ENCODE results near the gene UBXN1. TPM values are rescaled to one million over a fixed set of nuclear protein-coding genes. Genes with fewer than 3 reads are reported as not detected.

Gene UBXN1, protein sequence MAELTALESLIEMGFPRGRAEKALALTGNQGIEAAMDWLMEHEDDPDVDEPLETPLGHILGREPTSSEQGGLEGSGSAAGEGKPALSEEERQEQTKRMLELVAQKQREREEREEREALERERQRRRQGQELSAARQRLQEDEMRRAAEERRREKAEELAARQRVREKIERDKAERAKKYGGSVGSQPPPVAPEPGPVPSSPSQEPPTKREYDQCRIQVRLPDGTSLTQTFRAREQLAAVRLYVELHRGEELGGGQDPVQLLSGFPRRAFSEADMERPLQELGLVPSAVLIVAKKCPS
- total RNA-seq (2021; ENCODE audit: unreplicated experiment) = 94.2 TPM
- polyA plus RNA-seq (2012) = 113 and 125 TPM in 2 replicates
- Bru-seq, nascent RNA = percentile 90 among the genes with signal in this experiment
- percentile 97 among the genes with signal in this experiment for BruChase-seq, experiment 1, labeled RNA remaining after a 6-hour chase
- percentile 94 among the genes with signal in this experiment for BruChase-seq, experiment 2, labeled RNA remaining after a 2-hour chase
- long read RNA-seq, transcript UBXN1-202 (9 exons, 1,153 nt) = major isoform, 171 of 220 reads
- long read RNA-seq, transcript UBXN1-217 (10 exons, 943 nt) = minor isoform, 5 of 220 reads
- long read RNA-seq, partial matches to known transcripts = 23 of 220 reads
- long read RNA-seq, other reads (novel, unspliced or antisense) = 17 of 220 reads

GRCh38 chr11:62678770-62679696 is at the start of gene UBXN1:
Gene UBXN1 (minus strand): TSS chr11:62679073. CDS start chr11:62678923, 150 bp downstream.
- peak within 1 kb of the TSS; percentile 43 for H2AFZ ChIP-seq (ENCODE audit: low read depth, low read length, poor library complexity, severe bottlenecking)
- H3K9me2 ChIP-seq (ENCODE audit: insufficient read depth) = no peaks in the 10 kb centered on the region
- peak within 1 kb of the TSS; percentile 80 to 87 for H3K4me3 ChIP-seq (replicated peaks in 1 of 2; ENCODE audit: low read depth in 1 of 2, low read length in 2 of 2)
- H3K27ac ChIP-seq (ENCODE audit: low read depth, low read length) = peak within 1 kb of the TSS; percentile 82
- H3K4me1 ChIP-seq (ENCODE audit: control insufficient read depth in 1 of 2, insufficient read depth in 2 of 2, low read length in 2 of 2) = peaks cover 23 to 44% of the 10 kb centered on the region in 2 experiments
- H3K4me2 ChIP-seq (ENCODE audit: low read length) = peak within 1 kb of the TSS; percentile 95
- peaks cover 42% of the 10 kb centered on the region for H3K79me2 ChIP-seq (ENCODE audit: insufficient read depth, low read length)
- H4K20me1 ChIP-seq (ENCODE audit: insufficient read depth) = no peaks in the 10 kb centered on the region
- peak; percentile 64 for DNase-seq (ENCODE audit: low read depth, low spot score)
- peak; percentile 73 for ATAC-seq
- CTCF ChIA-PET = interaction anchor here (0.7 to 3.1 kb wide), 2 partner anchors 58 to 284 kb away, joined by 3 to 8 read pairs; no protein-coding TSS in a partner anchor
- no peaks in the 10 kb centered on the region for H3K9me3 ChIP-seq (ENCODE audit: control insufficient read depth in 1 of 2, insufficient read depth in 1 of 2, low read depth in 1 of 2, low read length in 2 of 2)
- peak within 1 kb of the TSS; percentile 84 for H3K9ac ChIP-seq (ENCODE audit: low read length)
- H3K36me3 ChIP-seq (ENCODE audit: control insufficient read depth in 1 of 2, insufficient read depth in 2 of 2, low read length in 2 of 2) = peaks cover 4 to 11% of the 10 kb centered on the region in 2 experiments; a peak in 3 of 4 replicates
- RAD21 ChIA-PET (ENCODE audit: low non-redundant PET in 1 of 2, low total read pairs in 2 of 2, uncharacterized antibody in 2 of 2, unreplicated experiment in 2 of 2) = interaction anchor here in 1 of 2 experiments (0.6 kb wide), 1 partner anchor 123 kb away, joined by 4 read pairs; no protein-coding TSS in a partner anchor
- no peaks in the 10 kb centered on the region for H3K27me3 ChIP-seq (ENCODE audit: insufficient read depth, low read length)
- intact Hi-C loops (cut with micrococcal nuclease) = loop anchor here (10.0 kb wide), 1 partner anchor 86 kb away; the partner anchor contains the start of gene POLR2G
- POLR2A ChIA-PET = interaction anchor here (0.7 to 3.0 kb wide), 4 partner anchors 11 to 162 kb away, joined by 3 to 16 read pairs (median 9); partner anchors contain the start of gene MTA2
- BruUV-seq (replicated peaks) = TSS peak; percentile 80
- TF ChIP-seq SP1 (IDR thresholded peaks at IDR 0.05; ENCODE audit: low read depth) (no peak), SRF (IDR thresholded peaks at IDR 0.05; ENCODE audit: low read depth) (no peak), RAD21 (IDR thresholded peaks at IDR 0.05; ENCODE audit: low read depth) (no peak), EZH2phosphoT487 (IDR thresholded peaks at IDR 0.05; ENCODE audit: borderline replicate concordance) (no peak), EGR1 (IDR thresholded peaks at IDR 0.05; ENCODE audit: low read depth) (no peak), POLR2AphosphoS5 (IDR thresholded peaks at IDR 0.05; ENCODE audit: low read depth, low read length) (peak; percentile 82), FOSL1 (IDR thresholded peaks at IDR 0.05; ENCODE audit: low read depth) (no peak), REST (IDR thresholded peaks at IDR 0.05; ENCODE audit: low read depth) (no peak), JUND (IDR thresholded peaks at IDR 0.05) (no peak), TCF7L2 (IDR thresholded peaks at IDR 0.05; ENCODE audit: borderline replicate concordance, extremely low read depth, insufficient read depth, insufficient read length) (peak; percentile 73), EZH2 (IDR thresholded peaks at IDR 0.05) (no peak), SIN3A (IDR thresholded peaks at IDR 0.05; ENCODE audit: low read depth) (no peak)
- TF ChIP-seq, protein P1, sequence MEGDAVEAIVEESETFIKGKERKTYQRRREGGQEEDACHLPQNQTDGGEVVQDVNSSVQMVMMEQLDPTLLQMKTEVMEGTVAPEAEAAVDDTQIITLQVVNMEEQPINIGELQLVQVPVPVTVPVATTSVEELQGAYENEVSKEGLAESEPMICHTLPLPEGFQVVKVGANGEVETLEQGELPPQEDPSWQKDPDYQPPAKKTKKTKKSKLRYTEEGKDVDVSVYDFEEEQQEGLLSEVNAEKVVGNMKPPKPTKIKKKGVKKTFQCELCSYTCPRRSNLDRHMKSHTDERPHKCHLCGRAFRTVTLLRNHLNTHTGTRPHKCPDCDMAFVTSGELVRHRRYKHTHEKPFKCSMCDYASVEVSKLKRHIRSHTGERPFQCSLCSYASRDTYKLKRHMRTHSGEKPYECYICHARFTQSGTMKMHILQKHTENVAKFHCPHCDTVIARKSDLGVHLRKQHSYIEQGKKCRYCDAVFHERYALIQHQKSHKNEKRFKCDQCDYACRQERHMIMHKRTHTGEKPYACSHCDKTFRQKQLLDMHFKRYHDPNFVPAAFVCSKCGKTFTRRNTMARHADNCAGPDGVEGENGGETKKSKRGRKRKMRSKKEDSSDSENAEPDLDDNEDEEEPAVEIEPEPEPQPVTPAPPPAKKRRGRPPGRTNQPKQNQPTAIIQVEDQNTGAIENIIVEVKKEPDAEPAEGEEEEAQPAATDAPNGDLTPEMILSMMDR (IDR thresholded peaks at IDR 0.05 in 2 of 3, conservative IDR thresholded peaks at IDR 0.05 in 1 of 3; ENCODE audit: borderline replicate concordance in 1 of 3, insufficient read depth in 1 of 3, low read depth in 2 of 3, low read length in 2 of 3) = no peak
- TF ChIP-seq, protein P2, sequence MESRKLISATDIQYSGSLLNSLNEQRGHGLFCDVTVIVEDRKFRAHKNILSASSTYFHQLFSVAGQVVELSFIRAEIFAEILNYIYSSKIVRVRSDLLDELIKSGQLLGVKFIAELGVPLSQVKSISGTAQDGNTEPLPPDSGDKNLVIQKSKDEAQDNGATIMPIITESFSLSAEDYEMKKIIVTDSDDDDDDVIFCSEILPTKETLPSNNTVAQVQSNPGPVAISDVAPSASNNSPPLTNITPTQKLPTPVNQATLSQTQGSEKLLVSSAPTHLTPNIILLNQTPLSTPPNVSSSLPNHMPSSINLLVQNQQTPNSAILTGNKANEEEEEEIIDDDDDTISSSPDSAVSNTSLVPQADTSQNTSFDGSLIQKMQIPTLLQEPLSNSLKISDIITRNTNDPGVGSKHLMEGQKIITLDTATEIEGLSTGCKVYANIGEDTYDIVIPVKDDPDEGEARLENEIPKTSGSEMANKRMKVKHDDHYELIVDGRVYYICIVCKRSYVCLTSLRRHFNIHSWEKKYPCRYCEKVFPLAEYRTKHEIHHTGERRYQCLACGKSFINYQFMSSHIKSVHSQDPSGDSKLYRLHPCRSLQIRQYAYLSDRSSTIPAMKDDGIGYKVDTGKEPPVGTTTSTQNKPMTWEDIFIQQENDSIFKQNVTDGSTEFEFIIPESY (IDR thresholded peaks at IDR 0.05; ENCODE audit: extremely low read depth, insufficient replicate concordance, low read length) = peak; percentile 80

All from HCT116 (cell line).